Subcutaneous adipose tissue (tissue), 4 donors: ENCODE measurements around the gene RNF181. TPM values are rescaled to one million over a fixed set of nuclear protein-coding genes. Genes with fewer than 3 reads are reported as not detected.

Experiments
- total RNA-seq, 4 donors: library from RNA; depleted of rRNA; stranded (reverse); fragments of >200 nt; gene quantifications; one replicate each; pipeline ENCODE4 v1.1.0, GENCODE V29; 2016
- TF ChIP-seq, protein P1 (sequence below): fragments of 450-650 bp; IDR thresholded peaks from one replicate; pipeline ENCODE4 v1.5.1; 2016; ENCODE audit warnings: low read depth, mild to moderate bottlenecking, control low read depth, antibody characterized with exemption, moderate library complexity

RNF181 gene
- total RNA-seq, 4 donors from 2014 or later: 150 to 213 (median 158) TPM

DNA sequence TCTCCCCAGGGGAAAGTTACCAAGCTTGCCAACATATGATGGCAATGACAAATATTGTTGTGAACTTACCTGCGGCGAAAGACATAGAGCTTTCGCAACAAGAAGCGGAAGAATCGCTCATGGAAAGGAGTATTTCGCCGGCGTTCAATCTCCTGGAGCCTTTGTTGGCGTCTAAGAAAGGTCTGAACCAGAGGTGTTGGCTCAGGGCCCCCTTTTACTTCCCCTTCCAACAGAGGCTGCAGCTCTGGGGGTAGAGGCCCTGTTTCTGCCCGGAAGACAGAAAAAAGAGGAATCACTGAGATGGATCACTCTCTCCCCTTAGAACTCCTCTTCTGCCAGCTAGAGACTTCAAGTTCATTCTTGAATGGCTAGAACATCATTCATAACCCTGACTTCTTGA lies 45.1 kb upstream of the RNF181 start:
- TF ChIP-seq, protein P1, sequence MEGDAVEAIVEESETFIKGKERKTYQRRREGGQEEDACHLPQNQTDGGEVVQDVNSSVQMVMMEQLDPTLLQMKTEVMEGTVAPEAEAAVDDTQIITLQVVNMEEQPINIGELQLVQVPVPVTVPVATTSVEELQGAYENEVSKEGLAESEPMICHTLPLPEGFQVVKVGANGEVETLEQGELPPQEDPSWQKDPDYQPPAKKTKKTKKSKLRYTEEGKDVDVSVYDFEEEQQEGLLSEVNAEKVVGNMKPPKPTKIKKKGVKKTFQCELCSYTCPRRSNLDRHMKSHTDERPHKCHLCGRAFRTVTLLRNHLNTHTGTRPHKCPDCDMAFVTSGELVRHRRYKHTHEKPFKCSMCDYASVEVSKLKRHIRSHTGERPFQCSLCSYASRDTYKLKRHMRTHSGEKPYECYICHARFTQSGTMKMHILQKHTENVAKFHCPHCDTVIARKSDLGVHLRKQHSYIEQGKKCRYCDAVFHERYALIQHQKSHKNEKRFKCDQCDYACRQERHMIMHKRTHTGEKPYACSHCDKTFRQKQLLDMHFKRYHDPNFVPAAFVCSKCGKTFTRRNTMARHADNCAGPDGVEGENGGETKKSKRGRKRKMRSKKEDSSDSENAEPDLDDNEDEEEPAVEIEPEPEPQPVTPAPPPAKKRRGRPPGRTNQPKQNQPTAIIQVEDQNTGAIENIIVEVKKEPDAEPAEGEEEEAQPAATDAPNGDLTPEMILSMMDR: no peak

DNA sequence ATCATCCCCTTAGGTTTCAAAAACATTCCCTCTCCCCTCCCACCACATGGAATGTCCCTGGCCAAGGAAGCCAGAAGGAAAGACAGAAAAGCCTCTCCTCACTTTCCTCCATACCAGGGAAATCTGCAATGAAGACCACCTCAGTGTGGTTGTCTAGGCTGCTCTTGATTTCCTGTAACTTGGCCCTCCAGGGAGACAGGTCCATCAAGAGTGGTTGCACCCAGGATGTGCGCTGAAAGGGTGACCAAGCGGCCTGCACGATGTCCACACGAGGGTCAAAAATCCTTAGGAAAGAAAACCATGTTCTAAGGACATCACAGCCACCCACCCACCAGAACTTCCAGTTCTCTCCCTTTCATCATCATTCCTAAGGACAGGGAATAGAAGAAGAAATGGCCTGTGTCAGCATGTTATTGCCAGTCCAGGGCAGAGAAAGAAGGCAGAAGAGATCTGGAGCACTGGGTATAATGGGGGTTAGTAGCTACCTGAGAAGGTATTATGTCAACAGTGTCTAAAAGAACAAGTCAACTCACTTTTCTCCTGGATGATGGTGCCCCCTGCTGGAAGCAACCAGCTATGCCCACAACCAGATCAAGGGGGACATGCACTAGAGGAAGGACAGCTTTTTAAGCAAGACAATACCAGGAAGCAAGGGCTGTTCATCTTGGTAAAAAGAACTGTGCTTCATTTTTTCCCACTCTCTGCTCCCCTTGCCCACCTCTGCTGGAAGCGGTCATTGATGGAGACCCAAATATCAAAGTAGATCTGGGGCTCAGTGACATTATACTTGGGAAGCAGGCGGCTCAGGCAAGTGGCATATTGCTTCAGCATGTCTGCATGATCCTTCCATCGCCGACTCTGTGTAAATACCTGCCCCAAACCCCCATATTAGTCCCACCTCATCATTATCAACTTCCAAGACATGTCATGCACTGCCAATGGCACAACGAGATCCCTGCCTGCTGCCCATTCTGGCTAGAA lies 43.6 kb upstream of the RNF181 start:
- TF ChIP-seq, protein P1: no peak

DNA sequence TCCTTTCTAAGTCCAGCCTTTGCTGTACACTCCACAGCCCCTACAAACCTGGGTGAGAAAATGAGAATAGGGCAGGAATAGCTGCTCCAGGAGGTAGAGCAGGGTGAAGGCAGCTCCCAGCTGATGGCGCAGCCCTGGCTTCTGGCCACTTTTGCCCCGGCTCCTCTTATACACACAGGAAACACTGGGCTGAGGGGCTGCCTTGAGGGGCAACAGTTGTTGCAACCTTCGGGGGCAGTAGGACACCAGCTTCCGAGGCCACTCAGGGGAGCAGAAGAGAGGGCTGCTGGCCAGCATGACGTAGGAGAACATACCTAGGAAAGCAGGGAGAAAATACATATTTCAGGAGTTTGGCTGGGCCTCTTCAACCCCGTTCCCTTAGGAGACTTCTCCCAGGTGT lies 42.4 kb upstream of the RNF181 start:
- TF ChIP-seq, protein P1: no peak

DNA sequence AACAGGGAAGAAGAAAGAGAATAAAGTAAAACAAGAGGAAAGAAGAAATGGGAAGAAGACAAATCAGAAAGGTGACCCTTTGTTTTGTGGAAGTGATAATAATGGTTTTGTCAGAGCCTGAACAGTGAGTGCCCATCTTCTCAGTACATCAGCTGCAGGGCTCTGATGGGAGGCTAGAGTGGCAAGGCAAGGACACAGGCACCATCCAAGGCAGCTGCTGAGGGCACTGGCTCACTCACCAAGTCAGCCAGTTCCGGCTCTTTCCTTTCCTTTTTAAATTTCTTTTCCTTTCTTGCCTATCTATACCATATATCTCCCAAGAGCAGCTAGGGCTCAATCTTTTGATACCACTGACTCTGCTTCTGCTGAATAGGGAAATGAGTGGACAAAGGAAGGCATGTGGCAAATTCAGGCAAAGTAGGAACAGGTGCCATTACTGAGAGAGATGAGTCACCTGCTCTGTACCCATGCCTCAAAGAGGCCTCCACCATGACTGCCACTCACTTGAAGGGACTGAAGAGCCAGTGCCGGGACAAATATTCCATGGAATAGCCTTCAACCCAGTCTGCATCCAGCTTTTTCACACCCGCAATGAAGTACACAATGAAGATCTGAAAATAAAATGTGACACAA lies 40.4 kb upstream of the RNF181 start:
- TF ChIP-seq, protein P1: no peak

DNA sequence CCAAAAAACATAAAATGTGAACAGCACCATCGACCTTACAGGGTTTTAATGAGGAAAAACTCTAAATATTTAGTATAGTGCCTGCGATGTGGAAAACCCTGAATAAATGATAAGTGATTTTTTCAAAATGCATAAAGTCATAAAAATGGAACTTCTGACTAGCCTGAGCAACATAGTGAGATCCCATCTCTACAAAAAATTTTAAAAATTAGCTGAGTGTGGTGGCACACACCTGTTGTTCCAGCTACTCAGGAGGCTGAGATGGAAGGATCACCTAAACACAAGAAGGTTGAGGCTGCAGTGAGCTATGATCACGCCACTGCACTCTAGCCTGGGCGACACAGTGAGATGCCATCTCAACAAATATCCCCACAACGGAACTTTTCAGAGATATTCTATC lies 38.4 kb upstream of the RNF181 start:
- TF ChIP-seq, protein P1: no peak

DNA sequence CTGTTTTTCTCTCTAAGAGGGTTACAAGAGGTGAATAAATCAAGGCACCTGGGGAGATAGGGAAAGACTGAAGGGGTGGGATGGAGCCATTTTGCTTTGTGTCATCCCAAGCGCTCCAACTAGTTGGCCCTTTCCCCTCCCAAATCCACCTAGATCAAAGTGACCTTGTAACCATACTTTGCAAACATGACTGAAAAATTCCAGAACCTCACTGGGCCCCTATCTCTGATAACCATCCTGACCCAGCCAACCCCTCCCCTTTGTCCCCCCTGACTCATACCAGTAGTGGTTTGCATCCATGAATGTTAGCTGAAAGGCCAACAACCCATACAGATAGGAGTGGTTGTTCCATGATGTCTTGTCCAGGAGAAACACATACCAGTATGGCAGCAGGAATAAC lies 37.4 kb upstream of the RNF181 start:
- TF ChIP-seq, protein P1: no peak

DNA sequence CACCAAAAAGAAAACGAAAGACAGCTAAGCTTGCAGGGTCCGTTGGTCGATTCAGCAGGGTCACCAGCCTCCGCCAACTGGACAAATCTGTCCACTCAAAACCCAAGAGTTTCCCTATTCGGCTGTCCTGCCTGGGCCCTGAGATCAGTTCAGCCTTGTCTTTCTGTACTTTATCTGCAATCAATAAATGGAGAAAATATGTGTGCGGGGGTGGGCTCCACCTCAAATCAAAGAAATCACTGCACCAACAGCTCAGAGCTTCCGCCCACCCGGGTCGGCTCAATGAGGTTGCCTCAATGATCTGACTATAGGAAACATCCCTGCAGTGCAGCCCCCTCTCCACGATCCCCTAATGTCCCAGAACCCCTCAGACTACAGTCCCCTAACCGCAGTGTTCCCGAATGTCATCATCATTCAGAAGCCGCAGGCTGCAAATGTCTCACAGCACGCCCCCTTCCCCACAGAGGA lies 34.7 kb upstream of the RNF181 start:
- TF ChIP-seq, protein P1: no peak
